CD1c-positive myeloid dendritic cell (primary cell): Measurements from ENCODE around the gene LNPK.
"Not testable (repeated sequence)": the region's sequence is repeated elsewhere in the genome, so short reads cannot be mapped to it uniquely, and the experiment has no call there.

Experiments
- DNase-seq: peaks from one replicate; pipeline ENCODE4 v3.0.0-alpha.2; 2016; ENCODE audit errors: extremely low spot score

The LNPK gene

DNA sequence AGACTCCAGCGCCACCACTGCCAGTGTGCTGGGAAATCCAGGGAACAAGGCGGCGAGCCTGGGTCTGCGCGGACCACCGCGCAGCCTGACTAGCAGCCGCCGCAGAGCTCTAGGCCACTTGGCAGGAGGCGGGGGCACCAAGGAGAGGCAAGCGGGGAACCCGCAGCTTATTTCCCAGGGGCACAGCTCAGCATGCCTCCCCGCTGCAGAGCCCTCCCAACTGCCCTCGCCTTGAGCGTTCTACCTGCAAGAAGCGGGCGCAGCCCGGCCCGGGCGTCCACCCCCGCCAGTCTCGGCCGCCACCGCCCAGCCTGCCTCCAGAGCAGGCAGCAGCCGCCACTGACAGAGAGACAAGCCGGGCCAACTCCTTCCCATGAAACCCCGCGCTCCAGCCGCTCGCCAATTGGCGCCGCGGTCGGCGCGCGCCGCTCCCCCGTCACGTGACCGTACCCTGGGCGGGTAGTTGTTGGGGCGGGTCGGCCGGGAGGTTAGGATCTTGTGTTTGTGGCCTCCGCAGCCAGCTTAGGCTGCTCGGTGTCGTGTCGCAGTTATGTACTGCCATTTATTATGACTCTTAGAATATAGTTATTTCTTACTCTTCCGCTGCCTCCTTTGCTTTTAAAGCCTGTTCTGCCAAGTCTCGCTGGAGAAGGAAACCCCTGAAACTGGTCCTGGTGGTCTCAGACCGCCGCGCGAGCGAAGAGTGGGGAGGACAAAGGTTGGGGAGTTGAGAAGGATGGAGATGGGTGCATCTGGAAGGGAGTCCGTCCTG lies at the start of gene LNPK:
LNPK (minus strand) TSS at position 352 of the 772 bp plus-strand sequence. CDS start 6,683 bp downstream, outside the sequence.
- peak; percentile 95 for DNase-seq

DNA sequence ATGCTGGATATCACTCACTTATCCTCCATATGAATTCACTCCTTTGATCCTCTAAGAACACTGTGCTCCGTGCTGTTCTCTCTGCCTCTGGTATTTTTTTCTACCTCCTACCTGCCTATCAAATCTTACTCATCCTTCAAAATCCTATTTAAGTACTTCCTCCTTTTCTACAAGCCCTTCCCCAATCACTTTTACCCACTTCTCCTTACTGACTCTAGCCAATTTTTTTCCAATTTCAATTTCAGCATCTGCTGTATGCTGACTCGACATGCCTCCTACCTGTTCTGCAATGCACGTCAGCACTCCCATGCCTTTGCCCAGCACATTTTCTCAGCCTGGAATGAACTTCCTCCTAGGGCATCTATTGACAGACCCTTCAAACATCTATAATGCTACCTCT lies 37.3 kb upstream of the LNPK start:
- DNase-seq = peak; percentile 43

- no peak for DNase-seq
Measured at GRCh38 chr2:176038694-176039093, 36.6 kb upstream of the LNPK start.

DNA sequence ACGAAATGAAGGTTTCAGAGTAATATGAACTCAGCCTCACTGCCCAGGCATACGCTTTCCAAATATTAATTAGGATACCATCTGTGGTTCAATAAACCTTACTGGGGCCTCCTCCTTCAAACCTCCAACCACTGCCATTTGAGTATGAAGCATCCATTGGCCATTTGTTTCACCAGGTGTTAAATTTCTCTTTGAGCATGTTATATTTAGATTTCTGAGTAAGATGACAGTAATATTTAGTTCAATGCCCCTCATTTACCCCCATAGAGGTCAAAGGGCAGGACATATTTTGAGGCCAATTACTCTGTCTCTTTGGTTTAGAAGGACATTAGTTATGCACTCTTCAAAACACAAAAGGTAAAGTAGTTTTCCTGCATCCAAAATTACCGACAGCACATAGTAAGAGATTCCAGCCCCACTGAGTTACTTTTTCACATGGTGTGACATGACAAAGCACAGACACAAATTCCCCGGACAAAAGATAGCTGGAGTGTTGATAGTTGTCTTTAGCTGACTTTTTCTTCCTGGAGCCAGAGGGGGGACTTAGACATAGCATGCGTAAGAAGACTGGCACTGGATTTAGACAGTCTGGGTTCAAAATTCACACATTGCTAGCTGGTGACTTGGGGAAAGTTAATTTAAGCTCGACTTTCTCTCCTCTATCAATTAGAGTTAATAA lies 33.1 kb upstream of the LNPK start:
- DNase-seq = no peak

- DNase-seq = no peak
Measured at GRCh38 chr2:176027806-176028205, 25.7 kb upstream of the LNPK start.

DNA sequence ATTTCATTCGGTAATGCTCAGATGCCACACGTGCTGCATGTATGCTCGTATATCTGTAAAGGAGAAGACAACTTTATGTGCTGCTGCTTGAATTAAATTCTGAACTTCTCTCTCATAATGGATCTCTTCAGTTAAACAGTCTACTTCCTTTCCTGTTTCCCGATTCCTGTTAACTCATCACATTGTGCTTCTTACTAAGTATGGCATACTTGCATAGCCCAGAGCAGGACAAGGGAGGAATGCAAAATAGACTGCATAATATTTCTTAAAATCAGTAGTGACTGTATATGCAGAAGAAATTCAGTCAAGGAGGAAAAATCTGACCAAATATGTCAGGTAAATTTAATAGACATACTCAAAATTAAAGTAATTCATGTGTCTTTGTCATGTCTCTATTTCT lies 23.9 kb upstream of the LNPK start:
- DNase-seq = no peak

- no peak for DNase-seq
Measured at GRCh38 chr2:176024083-176024482, 22.0 kb upstream of the LNPK start.

DNA sequence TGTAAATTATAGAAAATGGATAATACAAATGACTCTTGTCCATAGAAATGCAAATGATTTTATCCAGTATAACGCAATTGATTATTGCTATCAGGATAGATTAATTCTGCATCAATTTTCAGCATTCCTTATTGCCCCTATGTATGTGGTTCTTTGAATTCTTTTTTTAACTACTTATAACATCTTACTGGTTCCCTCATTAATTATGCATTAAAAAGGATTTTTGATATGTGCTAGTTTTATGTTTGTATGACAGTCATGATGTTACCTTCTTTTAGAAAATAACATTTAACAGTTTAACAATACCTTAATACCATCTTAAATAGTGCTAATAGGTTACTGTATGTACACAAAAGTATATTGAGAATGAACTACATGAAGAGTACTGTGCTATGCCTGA lies 20.0 kb upstream of the LNPK start:
- DNase-seq = no peak

GRCh38 chr2:176020400-176020799 lies 18.3 kb upstream of the LNPK start:
- no peak for DNase-seq

DNA sequence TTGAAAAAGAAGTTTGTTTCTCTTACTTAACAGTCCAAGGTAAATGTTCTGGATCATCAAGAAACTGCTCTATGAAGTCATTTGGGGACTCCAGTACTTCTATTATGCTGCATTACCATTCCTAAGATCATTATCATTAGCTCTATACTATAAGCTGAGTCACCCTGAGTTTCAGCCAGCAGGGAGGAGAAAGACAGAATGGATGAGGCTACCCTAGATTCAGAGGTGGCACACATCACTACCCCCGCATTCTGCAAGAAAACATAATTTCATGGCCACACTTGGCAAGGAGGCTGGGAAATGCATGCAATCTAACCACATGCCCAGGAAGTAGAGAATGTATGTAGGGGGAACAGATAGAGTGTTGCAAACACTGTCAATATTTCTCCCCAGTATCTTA lies 16.6 kb upstream of the LNPK start:
- no peak for DNase-seq

DNA sequence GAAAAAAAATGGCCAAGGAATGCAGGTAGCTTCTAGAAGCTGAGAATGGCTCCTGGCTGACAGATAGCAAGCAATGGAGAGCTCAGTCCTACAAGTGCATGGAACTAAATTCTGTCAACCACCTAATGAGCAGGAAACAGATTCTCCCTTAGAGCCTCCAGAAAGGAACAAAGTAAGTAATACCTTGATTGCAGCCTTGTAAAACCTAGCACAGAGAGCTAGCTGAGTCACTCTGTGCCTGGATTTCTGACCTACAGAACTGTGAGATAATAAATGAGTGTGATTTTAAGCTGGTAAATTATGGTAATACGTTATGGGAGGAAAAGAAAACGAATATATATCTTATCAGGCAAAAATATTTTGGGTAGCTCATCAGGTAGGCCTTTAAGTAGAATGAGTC lies 7.4 kb upstream of the LNPK start:
- DNase-seq = no peak

DNA sequence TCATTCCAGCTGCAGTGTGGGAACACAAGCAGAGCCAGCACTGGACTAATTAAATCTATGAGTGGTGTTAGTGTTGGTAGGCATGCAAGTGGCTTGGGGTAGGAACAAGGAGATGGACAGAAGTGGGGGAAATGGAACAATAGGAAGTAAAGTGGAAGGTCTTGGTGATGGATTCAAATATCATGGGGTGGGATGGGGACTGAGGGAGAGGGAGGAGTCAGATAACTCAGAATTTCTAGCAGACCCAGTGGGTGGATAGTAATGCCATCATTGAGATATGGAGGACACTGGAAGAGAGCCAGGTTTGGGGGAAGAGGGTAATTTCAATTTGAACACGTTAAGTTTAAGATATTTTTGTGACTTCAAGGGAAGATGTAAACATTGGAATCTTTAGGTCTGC lies 2.9 kb upstream of the LNPK start:
- DNase-seq = no peak

GRCh38 chr2:176003958-176004357 lies 1.9 kb upstream of the LNPK start:
- DNase-seq = no peak

DNA sequence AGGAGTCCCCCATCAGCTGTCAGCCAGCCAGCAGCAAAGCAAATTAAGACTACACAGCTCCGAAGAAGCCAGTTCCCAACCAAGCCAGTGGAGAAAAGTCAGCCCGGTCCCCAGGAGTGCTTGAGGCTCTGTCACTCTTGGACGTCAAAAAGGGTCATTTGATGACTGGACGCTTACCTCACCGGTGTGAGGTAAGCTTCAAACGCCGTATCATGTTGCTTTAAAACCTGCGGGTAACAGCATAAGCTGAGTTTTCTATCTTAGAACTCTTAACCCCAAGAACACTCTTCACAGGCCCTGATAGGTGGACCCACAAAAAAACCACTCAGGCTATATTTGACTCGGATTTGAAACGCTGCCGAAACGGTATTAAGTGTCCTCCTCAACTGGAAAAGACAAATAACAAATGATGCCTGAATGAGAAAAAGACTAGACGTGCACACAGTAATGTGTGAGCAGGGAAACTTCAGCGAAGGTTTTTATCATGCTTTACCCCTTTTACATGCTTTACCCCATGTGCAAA lies 682 bp upstream of the LNPK start:
- peak; percentile 14 for DNase-seq

DNA sequence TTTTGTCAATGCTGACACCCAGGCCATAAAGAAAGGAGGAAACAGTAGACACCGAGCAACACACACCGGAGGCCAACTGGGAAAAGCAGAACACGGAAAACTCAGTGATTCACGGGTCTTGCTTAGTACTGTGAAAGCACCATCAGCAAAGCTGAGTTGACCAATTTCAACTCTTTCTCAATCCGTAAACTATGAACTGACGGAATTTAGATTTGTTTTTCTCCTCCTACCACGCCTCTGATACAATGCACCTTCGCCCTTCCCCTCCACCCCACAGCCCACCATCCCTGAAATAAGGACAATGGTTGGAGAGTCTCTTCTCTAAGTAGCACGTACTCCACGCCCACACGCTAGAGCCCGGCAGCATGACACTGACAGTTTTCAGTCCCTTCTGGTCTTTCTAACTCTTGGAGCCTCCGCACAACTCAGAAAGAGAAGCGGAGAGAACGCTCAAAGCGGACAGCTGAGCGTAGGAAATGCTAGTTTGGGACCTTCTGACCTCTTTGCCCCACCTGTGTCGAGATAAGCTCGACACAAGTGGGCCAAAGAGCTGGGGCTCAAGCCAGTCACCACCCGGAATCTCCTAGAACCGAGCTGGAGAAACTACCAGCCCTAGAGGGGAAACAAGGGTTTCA lies 669 bp downstream of the LNPK start:
- DNase-seq = peak; percentile 81

GRCh38 chr2:175999283-175999819 lies 2.7 kb downstream of the LNPK start:
- DNase-seq = no peak

DNA sequence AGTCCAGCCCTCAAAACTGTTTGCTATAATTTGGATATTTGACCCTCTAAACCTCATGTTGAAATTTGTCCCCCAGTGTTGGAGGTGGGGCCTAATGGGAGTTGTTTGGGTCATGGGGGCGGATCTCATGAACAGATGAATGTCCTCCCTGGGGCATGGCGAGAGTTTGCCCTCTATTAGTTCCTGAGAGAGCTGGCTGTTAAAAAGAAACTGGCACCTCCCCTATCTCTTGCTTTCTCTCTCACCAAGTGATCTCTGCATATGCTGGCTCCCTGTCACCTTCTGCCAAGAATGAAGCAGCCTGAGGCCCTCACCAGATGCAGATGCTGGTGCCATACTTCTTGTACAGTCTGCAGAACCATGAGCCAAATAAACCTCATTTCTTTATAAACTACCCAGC lies 12.0 kb downstream of the LNPK start:
- no peak for DNase-seq

- DNase-seq = not testable (repeated sequence)
Measured at GRCh38 chr2:175987126-175987525, 14.9 kb downstream of the LNPK start.

DNA sequence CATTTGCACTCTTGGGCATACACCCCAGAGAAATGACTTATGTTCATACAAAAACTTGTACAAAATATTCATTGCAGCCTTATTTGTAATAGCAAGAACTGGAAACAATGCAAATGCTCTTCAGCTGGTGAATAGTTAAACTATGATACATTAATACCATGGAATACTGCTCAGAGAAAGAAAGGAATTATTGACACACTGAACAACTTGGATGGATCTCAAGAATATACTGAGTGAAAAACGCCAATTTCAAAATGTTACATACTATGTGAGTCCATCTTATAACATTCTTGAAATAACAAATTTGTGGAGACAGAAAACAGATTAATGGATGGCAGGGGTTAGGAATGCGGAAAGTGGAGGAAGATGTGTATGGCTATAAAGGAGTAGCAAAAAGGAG lies 17.2 kb downstream of the LNPK start:
- DNase-seq = no peak

- DNase-seq = no peak
Measured at GRCh38 chr2:175981551-175981950, 20.5 kb downstream of the LNPK start.

DNA sequence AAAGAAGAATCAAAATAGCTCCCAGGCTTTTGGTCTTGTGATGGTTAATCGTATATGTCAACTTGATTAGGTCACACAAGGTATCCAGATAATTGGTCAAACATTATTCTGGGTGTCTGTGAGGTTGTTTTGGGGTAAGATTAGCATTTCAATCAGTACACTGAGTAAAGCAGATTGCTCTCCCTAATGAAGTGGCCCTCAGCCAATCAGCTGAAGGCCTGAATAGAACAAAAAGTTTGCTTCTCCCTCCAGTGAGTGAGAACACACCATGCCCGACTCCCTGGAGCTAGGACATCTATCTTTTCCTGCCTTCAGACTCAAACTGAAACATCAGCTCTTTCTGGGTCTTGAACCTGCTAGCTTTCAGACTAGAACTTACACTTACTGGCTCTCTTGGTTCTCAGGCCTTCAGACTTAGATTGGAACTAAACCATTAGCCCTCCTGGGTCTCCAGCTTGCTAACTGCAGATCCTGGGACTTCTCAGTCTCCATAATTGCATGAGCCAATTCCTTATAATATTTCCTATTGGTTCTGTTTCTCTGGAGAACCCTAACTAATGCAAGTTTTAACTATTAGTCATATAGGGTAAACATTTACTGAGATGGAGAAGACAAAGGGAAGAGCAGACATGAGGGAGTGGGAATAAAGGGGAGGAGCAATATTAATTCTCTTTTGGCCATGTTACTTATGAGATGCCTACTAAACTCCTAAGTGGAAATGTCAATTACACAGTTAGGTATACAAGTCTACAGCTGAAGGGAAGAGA lies 25.5 kb downstream of the LNPK start:
- DNase-seq = no peak

GRCh38 chr2:175973373-175973772 lies 28.7 kb downstream of the LNPK start:
- no peak for DNase-seq
